Measurements from ENCODE around the gene ANKS4B. TPM values are rescaled to one million over a fixed set of nuclear protein-coding genes. Genes with fewer than 3 reads are reported as not detected.

ANKS4B gene
- total RNA-seq, 2 donors from 2014 or later: 0.90 to 1.6 TPM

- H3K9ac ChIP-seq (ENCODE audit: extremely low read depth, low read length, poor library complexity, severe bottlenecking): no peak overlapping the region
- DNase-seq: no peak
- H3K4me1 ChIP-seq (ENCODE audit: control insufficient read depth, insufficient read depth, low read length): peaks cover 7% of the 10 kb centered on the region
- Mint-ChIP-seq H3K36me3 (ENCODE audit: low read depth) (no peaks in the 10 kb centered on the region), H3K4me1 (peaks cover 21% of the 10 kb centered on the region), H3K9me3 (no peaks in the 10 kb centered on the region), H3K4me3 (no peak overlapping the region), H3K27me3 (ENCODE audit: insufficient read depth) (no peaks in the 10 kb centered on the region), H3K27ac (no peak overlapping the region)
- 88% methylated on average over 3 of the region's 3 CpGs for WGBS, 2 experiments (ENCODE audit: insufficient coverage in 1 of 2, insufficient read length in 1 of 2)
- no peak overlapping the region for H3K4me3 ChIP-seq (ENCODE audit: low read length)
- no peaks in the 10 kb centered on the region for H3K36me3 ChIP-seq (ENCODE audit: control insufficient read depth, insufficient read depth, low read length)
- H3K9me3 ChIP-seq (ENCODE audit: control insufficient read depth, low read length): no peaks in the 10 kb centered on the region
- no peak for TF ChIP-seq CTCF (conservative IDR thresholded peaks at IDR 0.05)
- no peak overlapping the region for H3K27ac ChIP-seq (ENCODE audit: low read depth, low read length)
- H3K27me3 ChIP-seq (ENCODE audit: control insufficient read depth, insufficient read depth, low read length, poor library complexity, severe bottlenecking): no peaks in the 10 kb centered on the region
Measured at GRCh38 chr16:21235199-21235585, 1.7 kb downstream of the ANKS4B start.

DNA sequence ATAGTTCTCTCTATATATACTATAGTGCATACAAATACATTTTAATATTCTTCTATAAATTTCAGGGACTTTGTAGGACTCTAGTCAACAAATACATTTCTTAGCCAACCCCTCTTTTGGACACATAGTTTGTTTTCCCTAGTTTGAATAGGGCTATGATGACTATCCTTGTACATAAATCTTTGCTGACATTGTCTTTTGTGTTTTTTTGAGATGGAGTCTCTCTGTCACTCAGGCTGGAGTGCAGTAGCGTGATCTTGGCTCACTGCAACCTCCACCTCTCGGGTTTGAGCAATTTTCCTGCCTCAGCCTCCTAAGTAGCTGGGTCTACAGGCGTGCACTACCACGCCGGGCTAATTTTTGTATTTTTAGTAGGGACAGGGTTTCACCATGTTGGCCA is 3.3 kb downstream of the ANKS4B start:
- H3K9me3 ChIP-seq (ENCODE audit: control insufficient read depth, low read length): no peaks in the 10 kb centered on the region
- Mint-ChIP-seq H3K4me1 (peaks cover 21% of the 10 kb centered on the region), H3K36me3 (ENCODE audit: low read depth) (no peaks in the 10 kb centered on the region), H3K9me3 (no peaks in the 10 kb centered on the region), H3K27me3 (ENCODE audit: insufficient read depth) (no peaks in the 10 kb centered on the region), H3K4me3 (no peak overlapping the region), H3K27ac (no peak overlapping the region)
- no peak for TF ChIP-seq CTCF (conservative IDR thresholded peaks at IDR 0.05)
- H3K9ac ChIP-seq (ENCODE audit: extremely low read depth, low read length, poor library complexity, severe bottlenecking): no peak overlapping the region
- no peaks in the 10 kb centered on the region for H3K36me3 ChIP-seq (ENCODE audit: control insufficient read depth, insufficient read depth, low read length)
- no peak overlapping the region for H3K27ac ChIP-seq (ENCODE audit: low read depth, low read length)
- DNase-seq: no peak
- WGBS, 2 experiments (ENCODE audit: insufficient coverage in 1 of 2, insufficient read length in 1 of 2): 88% methylated on average over 5 of the region's 5 CpGs; no CpG with 5 or more reads in 1 of the 2 experiments
- peaks cover 7% of the 10 kb centered on the region for H3K4me1 ChIP-seq (ENCODE audit: control insufficient read depth, insufficient read depth, low read length)
- H3K27me3 ChIP-seq (ENCODE audit: control insufficient read depth, insufficient read depth, low read length, poor library complexity, severe bottlenecking): no peaks in the 10 kb centered on the region
- no peak overlapping the region for H3K4me3 ChIP-seq (ENCODE audit: low read length)

GRCh38 chr16:21239646-21240045 is 6.1 kb downstream of the ANKS4B start:
- Mint-ChIP-seq H3K27ac (no peak overlapping the region), H3K4me1 (peaks cover 8% of the 10 kb centered on the region), H3K9me3 (no peaks in the 10 kb centered on the region), H3K27me3 (ENCODE audit: insufficient read depth) (no peaks in the 10 kb centered on the region), H3K4me3 (no peak overlapping the region), H3K36me3 (ENCODE audit: low read depth) (no peaks in the 10 kb centered on the region)
- no peak overlapping the region for H3K27ac ChIP-seq (ENCODE audit: low read depth, low read length)
- H3K4me1 ChIP-seq (ENCODE audit: control insufficient read depth, insufficient read depth, low read length): peaks cover 4% of the 10 kb centered on the region
- H3K27me3 ChIP-seq (ENCODE audit: control insufficient read depth, insufficient read depth, low read length, poor library complexity, severe bottlenecking): no peaks in the 10 kb centered on the region
- DNase-seq: no peak
- no peak overlapping the region for H3K4me3 ChIP-seq (ENCODE audit: low read length)
- no peaks in the 10 kb centered on the region for H3K9me3 ChIP-seq (ENCODE audit: control insufficient read depth, low read length)
- WGBS, 2 experiments (ENCODE audit: insufficient coverage in 1 of 2, insufficient read length in 1 of 2): 98% methylated on average over 3 of the region's 4 CpGs; no CpG with 5 or more reads in 1 of the 2 experiments
- no peak overlapping the region for H3K9ac ChIP-seq (ENCODE audit: extremely low read depth, low read length, poor library complexity, severe bottlenecking)
- no peaks in the 10 kb centered on the region for H3K36me3 ChIP-seq (ENCODE audit: control insufficient read depth, insufficient read depth, low read length)
- TF ChIP-seq CTCF (conservative IDR thresholded peaks at IDR 0.05): no peak
